ENCODE measurements around the gene MYRF. TPM values are rescaled to one million over a fixed set of nuclear protein-coding genes. Genes with fewer than 3 reads are reported as not detected.

Gene MYRF
- total RNA-seq, 1 donor from 2014 or later = 0.78 TPM

DNA sequence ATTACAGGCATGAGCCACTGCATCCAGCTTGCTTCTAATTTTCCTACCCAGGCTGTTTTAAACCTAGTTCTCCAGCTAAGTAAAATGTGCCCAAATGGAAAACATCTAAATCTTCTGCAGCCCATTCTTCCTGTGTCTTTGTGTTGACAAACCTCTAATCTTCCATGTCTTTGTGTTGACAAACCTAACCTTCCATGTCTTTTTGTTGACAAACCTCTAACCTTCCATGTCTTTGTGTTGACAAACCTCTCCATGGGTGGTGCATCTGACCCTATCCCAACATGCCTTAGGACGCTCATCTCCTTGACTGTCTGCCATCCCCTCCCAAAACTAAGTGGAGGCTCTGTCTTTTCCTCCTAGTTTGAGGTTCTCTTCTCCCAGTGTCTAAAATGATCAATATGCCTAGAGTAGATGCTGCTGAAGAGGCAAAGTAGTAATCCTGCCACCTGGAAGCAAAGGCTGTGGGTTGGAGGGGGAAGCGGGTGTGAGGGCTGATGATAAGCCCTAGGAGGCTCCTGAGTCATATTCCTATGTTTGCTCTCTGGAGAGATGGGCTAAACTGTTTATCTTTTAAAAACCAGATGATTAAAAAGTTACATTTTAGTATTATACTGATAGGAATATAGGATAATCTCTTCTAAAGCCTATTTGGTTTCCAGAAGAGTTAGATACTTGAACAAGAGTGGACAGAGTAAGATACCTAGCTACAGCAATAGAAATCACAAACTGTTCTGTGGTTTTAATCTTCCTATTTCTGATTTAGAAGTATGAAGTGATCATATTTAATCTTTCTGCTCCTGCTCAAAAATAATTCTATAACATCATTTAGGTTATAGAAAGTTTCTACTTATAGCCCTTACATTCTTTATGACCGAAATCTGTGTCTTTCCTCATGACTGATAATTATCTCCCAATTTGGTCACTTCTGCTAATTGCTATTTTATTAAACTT, 48.2 kb downstream of the MYRF start:
- peaks cover 33% of the 10 kb centered on the region for H3K36me3 Mint-ChIP-seq (ENCODE audit: low read depth)
- H3K27ac Mint-ChIP-seq = no peak overlapping the region
- peaks cover 4% of the 10 kb centered on the region for H3K4me1 Mint-ChIP-seq
- no peak for ATAC-seq (ENCODE audit: low read depth)
- no peak for DNase-seq
- no peaks in the 10 kb centered on the region for H3K27me3 Mint-ChIP-seq
- no peak overlapping the region for H3K4me3 Mint-ChIP-seq
- no peak for TF ChIP-seq CTCF (IDR thresholded peaks at IDR 0.05)
- intact Hi-C loops (cut with micrococcal nuclease) = no loop called here
- ChIA-PET POLR2A (interaction anchor here (0.7 to 1.6 kb wide), 3 partner anchors 14 to 80 kb away, joined by 3 to 6 read pairs (median 6); no protein-coding TSS in a partner anchor), CTCF (interaction anchor here (1.1 to 6.2 kb wide), 4 partner anchors 15 to 281 kb away, joined by 3 to 167 read pairs (median 6); no protein-coding TSS in a partner anchor)
- no peaks in the 10 kb centered on the region for H3K9me3 Mint-ChIP-seq

- H3K4me1 Mint-ChIP-seq = no peaks in the 10 kb centered on the region
- ATAC-seq (ENCODE audit: low read depth) (no peak), DNase-seq (no peak)
- intact Hi-C loops (cut with micrococcal nuclease) = no loop called here
- no peaks in the 10 kb centered on the region for H3K27me3 Mint-ChIP-seq
- TF ChIP-seq CTCF (IDR thresholded peaks at IDR 0.05) = no peak
- POLR2A ChIA-PET = no interaction called here
- CTCF ChIA-PET = interaction anchor here (1.2 to 2.5 kb wide), 2 partner anchors 145 to 306 kb away, joined by 3 to 6 read pairs; no protein-coding TSS in a partner anchor
- no peak overlapping the region for H3K4me3 Mint-ChIP-seq
- H3K36me3 Mint-ChIP-seq (ENCODE audit: low read depth) = peaks cover 20% of the 10 kb centered on the region
- H3K9me3 Mint-ChIP-seq = no peaks in the 10 kb centered on the region
- no peak overlapping the region for H3K27ac Mint-ChIP-seq
These were observed 50.2 kb downstream of the MYRF start for GRCh38 chr11:61802605-61803004.

DNA sequence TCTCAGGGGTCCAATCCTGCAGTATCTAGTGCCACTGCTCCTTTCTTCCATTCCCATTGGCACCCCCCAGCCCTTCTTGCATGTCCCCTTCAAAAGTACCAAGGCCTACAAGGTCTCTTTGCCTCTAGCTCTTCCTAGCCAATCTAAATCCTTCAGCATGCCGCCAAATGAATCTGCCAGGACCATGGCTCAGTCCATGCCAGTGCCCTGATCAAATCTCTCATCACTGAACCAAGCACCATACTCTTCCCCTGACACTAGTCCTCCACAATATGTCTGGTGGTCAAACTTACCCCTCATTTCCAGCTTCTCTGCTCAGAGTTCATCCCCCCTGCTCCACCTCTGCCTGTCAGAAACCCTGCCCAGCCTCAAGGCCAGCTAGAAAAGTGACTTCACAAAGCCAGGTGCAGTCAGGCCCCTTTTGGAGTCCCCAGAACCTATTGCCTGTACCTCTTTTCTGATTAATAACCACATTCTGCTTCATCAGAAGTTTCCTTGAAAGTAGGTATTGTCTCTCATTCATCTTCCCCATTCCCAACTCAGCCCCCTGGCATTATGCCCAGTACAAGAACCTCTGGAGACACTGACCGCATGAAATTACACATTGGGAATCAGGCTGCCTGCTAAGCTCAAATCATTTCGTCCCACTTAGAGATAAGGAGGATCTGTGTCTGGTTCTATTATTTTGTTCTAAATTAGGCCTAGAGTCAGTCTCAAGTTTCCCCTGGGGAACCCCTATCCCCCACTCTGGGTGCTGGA, 51.6 kb downstream of the MYRF start:
- POLR2A ChIA-PET = no interaction called here
- DNase-seq (no peak), ATAC-seq (ENCODE audit: low read depth) (no peak)
- H3K4me1 Mint-ChIP-seq = no peaks in the 10 kb centered on the region
- CTCF ChIA-PET = interaction anchor here (1.3 to 1.7 kb wide), 2 partner anchors 278 to 304 kb away, joined by 4 to 6 read pairs; no protein-coding TSS in a partner anchor
- intact Hi-C loops (cut with micrococcal nuclease) = no loop called here
- no peaks in the 10 kb centered on the region for H3K27me3 Mint-ChIP-seq
- H3K9me3 Mint-ChIP-seq = no peaks in the 10 kb centered on the region
- no peak for TF ChIP-seq CTCF (IDR thresholded peaks at IDR 0.05)
- H3K27ac Mint-ChIP-seq = no peak overlapping the region
- H3K4me3 Mint-ChIP-seq = no peak overlapping the region
- peaks cover 17% of the 10 kb centered on the region for H3K36me3 Mint-ChIP-seq (ENCODE audit: low read depth)

DNA sequence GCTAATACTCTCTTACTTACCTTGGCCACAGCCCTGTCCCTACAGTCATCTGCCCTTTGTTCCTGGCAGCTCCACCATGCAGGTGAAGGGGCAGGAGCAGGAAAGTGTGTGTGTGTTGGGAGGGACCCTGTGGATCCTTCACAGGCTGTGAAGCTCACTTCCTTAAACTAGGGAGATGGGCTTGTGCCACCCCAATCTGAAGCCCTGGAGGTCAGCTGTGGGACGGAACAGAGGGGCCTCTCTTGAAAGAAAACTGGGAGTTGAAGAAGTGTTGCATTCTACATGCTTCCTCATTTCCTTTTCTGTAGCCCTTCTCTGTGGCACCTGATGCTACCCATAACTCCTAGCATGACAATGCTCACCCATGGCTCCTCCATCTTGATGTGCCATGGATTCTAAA, 52.7 kb downstream of the MYRF start:
- intact Hi-C loops (cut with micrococcal nuclease) = no loop called here
- Mint-ChIP-seq H3K27me3 (no peaks in the 10 kb centered on the region), H3K9me3 (no peaks in the 10 kb centered on the region), H3K27ac (no peak overlapping the region), H3K4me1 (no peaks in the 10 kb centered on the region), H3K36me3 (ENCODE audit: low read depth) (peaks cover 21% of the 10 kb centered on the region), H3K4me3 (no peak overlapping the region)
- ATAC-seq (ENCODE audit: low read depth) = no peak
- ChIA-PET POLR2A (interaction anchor here (1.9 kb wide), 1 partner anchor 8 kb away, joined by 5 read pairs; no protein-coding TSS in a partner anchor), CTCF (interaction anchor here (0.7 to 1.3 kb wide), 4 partner anchors 8 to 277 kb away, joined by 3 to 6 read pairs (median 4); no protein-coding TSS in a partner anchor)
- DNase-seq = no peak
- no peak for TF ChIP-seq CTCF (IDR thresholded peaks at IDR 0.05)
